Measurements from ENCODE around the gene AHRR.

The AHRR gene

DNA sequence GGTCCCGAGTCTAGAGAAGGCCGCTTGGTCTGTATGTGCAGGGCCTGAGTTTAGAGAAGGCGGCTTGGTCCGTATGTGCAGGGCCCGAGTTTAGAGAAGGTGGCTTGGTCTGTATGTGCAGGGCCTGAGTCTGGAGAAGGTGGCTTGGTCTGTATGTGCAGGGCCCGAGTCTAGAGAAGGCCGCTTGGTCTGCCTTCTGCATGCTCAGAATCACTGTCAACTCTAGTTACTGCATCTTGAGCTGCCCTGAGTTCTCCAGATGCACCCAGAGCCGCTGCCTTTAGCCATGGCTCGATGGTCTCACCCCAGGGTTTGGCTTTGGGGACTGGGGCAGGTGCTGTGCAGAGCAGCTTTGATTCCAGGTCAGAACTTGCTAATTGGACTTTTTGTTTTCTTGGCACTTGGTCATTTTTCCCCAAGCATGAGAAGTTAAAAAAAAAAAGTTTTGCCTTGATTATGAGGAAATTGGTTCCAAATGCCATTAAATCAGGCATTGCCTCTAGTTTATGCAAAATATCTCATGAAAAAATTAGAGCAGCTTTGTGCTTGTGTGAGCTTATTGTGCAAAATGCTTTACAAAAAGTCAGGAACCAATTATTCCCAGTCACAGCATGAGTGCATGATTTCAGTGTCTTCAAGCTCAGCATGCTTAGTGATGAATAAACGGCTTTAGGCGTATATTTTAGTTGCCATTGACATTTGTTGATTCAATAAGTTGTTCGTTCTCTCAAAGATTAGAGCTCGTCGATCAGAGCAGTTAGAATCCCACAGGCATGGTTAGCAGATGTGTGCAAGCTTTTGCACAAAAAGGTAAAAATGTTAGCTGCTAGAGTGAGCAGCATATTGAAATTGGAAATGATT, 96.0 kb downstream of the AHRR start:
- DNase-seq, result no peak

DNA sequence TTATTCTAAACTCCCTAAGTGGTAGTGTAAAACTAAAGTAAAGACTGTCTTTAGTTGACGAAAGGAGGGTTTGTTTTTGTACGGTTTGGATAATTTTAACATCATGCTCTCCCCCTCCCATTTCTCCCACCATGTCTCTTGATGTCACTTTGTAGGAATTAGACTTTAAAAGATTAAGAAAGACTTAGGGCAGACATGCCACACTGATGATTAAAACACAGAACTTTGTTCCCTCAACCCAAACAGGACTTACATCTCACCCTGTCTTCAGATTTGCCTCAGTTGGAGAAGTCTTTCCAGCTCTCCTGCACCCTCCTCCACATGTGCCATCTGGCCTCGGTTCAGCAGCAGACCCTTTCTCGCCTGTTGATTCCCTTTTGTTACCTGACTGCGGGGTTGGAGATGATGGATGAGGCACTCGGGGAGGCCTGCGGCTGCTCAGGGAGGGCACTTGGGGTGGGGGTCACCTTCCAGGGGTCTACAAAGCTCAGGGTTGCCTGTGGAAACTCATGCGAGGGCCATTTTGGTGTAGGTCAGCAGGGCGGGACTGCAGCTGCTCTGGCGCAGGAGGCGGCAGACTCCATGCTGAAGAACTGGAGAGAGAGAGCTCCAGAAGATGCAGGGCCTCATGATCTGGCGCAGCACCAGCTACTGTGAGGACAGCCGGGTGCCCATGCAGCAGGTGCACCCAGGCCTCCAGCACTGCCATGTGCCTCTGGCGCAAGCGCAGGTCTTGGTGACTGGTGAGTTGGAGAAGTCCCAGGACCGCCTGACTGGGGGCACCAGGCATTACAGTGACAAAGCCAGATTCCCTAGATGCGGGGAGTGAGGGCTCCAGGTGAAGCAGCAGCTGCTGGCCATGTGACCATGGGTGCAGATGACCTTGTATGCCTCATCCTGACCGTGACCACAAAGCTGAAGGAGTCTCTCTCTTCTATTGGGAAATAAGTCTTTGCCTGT, 96.9 kb downstream of the AHRR start:
- DNase-seq, result peak; percentile 87

DNA sequence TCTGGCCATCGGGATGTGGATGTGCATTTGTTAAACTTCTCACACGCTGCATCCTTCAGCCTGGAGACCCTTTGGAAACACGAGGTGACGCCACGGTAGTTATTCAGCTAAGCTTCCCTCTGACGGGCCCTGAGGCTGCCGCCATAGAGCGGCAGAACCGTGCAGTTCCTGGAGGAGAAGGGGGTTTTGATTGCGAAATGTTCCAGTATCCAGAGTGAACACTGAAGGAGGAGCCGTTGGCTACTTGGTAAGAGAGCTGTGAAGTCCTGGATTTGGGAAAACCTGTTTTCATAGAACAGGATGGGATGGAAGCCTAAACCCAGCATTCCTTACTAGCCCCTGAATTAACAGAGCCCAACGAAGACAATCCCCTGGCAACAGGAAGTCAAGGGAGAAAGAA, 98.5 kb downstream of the AHRR start:
- DNase-seq, result no peak

DNA sequence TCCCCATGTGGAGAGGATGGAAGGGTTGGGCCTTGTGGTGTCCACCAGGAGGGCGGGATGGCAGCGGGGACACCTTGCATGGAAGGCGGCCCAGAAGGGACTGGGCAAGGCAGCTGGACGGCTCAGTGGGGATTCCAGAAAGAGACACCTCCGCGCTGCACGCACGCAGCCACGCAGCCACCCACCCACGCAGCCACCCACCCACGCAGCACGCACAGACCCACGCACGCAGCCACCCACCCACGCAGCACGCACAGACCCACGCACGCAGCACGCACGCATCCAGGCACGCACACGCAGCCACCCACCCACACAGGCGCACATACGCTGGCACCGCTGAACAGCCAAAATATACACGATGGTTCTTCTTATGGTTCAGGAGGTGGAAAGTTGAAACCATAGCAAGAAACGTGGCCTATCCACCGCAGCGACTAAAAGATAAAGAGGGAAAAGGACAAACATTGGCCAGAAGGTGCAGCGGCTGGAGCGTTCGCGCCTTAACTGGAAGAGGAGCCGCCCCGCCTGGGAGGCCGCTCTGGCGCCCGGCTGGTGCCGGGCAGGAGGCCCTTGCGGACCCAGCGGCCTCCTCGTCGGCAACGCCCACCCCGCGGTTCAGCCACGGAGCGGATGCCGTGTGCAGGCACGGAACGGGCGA, 99.2 kb downstream of the AHRR start:
- no peak for DNase-seq

DNA sequence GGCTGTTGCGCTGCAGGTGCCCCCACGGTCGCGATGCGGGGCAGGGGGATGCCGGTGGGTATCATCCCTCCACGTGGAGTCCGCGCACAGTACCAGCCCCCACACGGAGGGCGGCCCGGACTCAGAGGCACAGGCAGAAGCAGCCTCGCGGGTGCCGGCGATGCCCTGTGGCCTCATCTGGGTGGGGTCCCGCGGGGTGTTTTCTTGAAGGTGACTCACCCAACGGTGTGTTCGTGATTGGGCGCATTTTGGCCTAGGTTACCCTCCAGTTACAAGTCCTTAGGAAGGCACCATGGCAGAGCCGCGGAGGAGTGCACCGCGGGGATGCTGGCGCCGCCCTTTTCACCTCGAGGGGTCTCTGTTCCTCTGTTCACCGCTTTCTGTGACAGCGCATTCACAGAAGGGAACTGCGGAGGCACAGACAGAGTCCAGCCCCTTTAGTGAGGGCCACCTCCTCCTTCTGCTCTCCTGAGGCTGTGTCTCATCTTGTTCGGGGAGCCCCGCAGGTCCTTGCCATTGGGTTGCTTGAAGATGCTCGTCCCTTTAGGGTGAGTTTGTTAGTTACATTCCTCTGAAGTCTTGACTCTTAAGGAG, 99.9 kb downstream of the AHRR start:
- DNase-seq, result no peak

DNA sequence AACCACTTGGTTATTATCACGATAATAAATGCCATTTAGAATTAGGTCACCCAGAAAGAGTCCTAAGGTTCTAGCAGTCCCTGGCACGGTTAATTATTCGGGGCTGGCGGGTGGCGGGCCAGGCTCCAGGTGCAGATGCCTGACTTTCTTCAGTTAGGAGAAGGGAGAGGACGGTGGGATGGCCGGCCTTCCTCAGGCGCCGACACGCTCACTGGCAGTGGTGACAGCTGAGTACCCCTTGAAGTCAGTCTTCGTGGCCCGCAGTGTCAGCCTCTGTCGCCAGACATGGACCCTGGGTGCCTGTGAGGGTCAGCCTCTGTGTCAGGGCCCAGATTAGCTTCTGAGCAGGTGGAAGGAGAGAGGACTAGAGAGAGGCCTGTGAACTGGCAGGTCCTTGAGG, 100.4 kb downstream of the AHRR start:
- DNase-seq, result no peak

DNA sequence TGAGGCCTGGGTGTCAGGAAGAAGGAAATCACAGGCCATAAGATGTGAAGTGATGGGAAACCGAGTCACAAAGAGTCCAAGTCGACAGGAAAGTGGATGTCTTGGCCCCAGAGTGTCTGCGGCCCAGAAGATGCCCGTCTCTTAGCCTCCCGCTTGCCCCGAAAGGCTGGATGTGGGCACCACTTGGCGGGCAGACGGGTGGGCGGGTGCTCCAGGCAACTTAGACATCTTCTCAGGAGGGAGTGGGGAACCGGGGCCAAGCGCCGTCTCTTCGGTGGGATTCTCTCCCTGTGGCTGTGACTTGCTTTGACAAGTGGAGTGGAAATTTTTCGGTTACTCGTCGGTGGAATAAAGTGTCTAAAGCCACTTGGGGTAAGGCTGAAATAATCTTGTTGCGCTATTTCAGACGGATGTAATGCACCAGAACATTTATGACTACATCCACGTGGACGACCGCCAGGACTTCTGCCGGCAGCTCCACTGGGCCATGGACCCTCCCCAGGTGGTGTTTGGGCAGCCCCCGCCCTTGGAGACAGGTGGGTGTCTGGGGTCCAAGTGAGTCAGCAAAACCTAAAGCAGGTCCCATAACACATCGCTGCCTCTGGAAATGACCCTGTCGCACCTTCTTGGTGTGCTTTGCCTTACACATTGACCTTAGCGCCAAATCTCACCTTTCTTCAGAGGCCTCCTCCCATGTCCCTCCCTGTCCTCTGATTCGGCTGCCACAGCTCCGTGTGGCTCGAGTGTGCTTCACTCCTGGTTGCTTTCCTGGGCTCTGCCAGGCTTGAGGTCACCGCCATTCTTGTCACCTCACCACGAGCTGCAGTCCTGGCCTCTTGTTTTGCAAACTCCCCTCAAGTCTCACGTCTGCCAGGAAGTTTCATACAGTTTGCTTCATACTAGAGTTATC, 101.1 kb downstream of the AHRR start:
- no peak for DNase-seq

DNA sequence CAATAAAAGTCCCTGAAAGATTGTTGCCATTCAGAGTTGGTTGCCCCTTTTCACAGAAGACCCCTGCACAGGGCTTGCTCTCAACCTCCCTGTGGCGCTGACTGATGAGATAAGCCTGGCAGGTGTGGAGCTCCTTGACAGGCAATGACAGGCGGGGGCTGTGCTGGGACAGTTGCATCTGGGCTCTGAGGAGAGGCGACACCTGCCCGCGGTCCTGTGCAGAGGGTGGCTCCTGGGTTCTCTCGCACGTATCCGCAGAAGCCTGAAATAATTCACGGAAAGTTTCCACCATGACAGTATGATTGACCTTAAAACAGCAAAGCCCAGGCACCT, 101.7 kb downstream of the AHRR start:
- no peak for DNase-seq

DNA sequence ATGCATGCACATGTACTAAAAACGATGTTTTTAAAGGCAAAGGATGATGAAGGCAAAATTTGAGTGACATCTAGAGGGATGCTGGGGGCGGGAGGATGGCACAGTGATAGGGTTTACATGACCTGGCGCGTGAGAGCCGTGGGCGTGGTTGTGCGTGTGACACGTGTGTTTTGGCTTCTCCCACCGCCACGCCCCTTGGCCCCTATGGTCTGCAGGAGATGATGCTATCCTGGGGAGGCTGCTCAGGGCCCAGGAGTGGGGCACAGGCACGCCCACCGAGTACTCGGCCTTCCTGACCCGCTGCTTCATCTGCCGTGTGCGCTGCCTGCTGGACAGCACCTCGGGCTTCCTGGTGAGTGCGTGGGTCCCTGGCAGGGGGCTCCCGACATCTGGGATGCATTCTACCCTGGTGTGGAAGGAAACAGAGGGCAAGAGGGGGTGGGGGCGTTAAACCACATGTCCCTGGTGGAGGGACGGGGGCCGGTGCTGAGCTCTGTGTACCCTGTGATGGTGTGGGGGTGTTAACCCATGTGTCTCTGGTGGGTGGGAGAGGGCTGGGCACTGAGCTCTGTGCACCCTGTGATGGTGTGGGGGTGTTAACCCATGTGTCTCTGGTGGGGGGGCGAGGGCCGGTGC, 102.2 kb downstream of the AHRR start:
- no peak for DNase-seq

DNA sequence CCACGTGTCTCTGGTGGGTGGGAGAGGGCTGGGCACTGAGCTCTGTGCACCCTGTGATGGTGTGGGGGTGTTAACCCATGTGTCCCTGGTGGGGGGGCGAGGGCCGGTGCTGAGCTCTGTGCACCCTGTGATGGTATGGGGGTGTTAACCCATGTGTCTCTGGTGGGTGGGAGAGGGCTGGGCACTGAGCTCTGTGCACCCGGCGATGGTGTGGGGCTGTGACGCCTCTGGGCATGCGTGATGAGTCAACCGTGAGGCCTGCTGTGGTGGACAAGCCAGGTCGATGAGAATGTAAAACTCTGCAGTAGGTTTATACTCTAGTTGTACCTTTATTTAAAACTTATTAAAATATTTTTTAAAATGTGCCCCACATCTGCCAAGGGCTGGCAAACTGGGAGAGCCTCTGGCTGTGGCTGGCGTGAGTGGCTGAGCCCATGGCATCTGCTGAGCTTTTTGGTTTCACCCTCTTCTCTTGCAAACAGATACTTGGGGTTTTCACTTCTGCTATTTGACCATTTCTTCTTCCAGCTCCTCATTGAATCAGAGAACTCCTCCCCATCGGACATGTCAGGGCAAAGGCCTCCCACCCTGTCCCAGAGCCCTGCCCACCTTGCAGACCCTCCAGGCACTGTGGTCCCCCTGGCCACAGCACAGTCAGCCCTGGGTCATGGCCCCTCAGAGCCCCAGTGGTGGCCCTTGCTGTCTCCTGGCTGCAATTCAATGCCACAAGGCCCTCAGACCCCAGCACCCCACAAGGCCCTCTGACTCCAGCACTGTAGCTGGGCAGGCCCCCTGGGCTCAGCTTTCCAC, 103.0 kb downstream of the AHRR start:
- DNase-seq, result no peak

DNA sequence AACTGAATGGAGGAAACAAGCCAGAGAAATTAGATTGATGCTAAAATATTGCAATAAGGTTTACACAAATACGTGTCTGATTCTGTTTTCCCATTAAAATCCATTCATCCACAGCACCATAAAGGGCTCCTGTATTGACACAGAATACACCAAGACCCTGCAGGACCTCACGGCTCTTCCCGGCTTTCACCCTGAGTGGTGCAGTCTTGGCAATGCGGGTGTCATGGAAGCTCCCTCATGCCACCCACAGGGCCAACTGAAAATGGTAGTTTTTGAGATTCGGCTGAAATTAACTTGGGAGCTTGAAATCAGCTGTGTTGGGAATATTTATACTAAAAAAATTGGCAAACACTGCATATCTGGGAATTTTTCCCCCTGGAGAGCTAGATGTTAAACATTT, 104.2 kb downstream of the AHRR start:
- no peak for DNase-seq

DNA sequence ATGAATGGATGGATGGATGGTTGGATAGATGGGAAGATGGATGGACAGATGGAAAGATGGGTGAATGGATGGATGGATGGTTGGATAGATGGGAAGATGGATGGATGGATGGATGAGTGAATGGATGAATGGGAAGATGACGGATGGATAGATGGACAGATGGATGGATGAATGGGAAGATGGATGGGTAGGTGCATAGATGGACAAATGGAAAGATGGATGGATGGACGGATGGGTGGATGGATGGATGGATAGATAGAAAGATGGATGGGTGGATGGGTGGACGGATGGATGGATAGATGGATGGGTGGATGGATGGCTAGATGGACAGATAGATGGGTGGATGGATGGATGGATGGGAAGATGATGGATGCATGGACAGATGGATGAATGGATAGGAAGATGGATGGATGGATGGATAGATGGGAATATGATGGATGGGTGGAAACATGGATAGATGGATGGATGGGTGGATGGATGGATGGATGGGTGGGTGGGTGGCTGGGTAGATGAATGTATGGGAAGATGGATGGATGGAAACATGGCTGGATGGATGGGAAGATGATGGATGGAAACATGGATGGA, 105.0 kb downstream of the AHRR start:
- DNase-seq, result no peak

DNA sequence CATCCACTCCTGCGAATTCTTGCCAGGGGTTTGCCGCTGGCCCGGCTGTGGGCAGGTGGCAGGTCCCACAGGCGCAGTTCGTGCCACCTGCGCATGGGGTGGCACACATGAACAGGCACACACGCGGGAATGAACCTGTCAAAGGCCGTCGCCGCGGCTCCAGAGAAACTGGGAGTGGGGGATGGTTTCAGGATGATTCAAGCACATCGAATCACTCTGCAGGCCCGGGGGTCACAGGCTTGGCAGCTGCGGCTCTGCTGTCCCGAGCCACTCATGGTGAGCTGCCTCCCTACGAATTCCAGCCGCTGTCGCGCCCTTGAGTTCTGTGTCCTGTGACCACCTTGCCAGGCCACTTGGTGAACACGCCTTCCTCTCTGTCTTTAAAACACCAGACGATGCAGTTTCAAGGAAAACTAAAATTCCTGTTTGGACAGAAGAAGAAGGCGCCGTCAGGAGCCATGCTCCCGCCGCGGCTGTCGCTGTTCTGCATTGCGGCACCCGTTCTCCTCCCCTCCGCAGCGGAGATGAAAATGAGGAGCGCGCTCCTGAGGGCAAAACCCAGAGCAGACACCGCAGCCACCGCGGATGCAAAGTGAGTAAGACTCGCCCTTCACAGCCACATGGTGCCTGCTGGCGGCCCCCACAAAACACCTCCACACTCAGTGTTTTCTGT, 106.0 kb downstream of the AHRR start:
- DNase-seq, result no peak

DNA sequence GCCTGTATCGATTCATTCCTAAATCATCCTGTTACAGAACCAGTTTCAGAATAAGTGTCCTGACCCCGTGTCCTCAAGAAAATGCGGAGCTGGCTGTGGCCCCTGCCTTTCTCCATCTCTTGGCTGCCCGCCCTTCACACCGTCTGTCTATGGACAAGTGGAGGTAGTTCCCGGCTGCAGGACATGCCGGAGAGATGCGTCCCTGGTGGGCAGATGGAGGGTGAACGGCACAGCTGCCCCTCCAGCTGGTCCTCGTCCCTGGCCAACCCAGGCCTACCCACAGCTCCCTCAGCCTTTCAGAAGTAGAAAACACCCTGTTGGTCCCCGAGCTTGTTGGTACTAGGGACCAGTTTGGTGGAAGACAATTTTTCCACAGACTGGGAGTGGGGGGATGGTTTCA, 106.7 kb downstream of the AHRR start:
- no peak for DNase-seq

DNA sequence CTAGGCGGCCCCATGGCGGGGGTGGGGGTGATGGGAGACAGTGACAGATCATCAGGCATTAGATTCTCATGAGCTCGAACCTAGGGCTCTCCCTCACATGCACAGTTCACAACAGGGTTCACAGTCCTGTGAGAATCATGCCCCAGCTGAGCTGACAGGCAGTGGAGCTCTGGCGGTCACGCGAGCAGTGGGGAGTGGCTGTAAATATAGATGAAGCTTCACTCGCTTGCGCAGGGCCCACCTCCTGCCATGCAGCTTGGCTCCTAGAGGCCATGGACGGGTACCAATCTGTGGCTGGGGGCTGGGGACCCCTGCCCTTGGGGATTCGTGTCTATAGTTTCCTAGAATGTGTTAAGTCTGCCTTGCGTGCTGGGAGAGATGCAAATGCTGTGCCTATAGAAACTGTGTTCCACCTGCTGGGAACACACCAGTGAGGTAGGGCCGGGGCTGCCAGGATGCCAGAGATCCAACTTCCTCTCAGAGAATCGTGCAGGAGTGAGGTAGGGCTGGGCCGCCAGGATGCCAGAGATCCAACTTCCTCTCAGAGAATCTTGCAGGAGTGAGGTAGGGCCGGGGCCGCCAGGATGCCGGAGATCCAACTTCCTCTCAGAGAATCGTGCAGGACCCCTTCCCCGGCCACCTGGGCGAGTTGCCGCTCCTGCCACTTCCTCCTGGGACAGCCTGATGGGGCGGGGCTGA, 107.4 kb downstream of the AHRR start:
- no peak for DNase-seq

DNA sequence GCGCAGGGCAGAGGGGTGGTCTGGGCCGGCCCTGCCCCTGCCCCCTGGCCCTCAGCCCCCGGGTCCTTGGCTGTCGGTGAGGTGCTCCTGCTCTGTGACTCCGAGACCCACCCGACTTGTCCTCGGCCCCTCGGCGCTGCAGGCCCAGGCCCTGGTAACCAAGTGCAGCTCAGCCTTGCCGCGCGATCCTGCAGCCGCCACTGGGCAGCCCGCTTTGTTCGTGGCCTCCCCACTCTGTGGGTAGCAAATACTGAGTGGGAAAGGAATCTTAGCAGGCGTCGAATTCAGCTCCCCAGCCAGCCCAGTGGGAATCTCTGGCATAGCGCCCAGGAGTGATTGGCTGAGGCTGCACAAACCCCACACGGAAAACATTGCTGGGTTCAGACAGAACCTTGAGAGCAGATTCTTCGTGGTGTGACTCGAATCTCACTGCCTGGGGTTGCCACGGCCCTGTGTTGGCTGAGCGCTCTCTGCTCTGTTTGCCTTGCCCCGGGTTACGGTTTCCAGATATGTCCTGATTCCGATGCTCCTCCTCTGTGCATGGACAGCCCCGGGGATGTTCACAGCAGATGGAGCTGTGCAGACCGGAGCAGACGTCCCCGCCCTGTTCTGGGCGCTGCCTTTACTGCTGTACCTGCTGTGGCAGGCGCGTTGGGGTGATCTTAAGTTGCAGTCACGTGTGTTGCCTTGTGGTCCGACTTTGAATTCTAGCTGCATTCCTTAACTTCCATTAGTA, 108.1 kb downstream of the AHRR start:
- no peak for DNase-seq

DNA sequence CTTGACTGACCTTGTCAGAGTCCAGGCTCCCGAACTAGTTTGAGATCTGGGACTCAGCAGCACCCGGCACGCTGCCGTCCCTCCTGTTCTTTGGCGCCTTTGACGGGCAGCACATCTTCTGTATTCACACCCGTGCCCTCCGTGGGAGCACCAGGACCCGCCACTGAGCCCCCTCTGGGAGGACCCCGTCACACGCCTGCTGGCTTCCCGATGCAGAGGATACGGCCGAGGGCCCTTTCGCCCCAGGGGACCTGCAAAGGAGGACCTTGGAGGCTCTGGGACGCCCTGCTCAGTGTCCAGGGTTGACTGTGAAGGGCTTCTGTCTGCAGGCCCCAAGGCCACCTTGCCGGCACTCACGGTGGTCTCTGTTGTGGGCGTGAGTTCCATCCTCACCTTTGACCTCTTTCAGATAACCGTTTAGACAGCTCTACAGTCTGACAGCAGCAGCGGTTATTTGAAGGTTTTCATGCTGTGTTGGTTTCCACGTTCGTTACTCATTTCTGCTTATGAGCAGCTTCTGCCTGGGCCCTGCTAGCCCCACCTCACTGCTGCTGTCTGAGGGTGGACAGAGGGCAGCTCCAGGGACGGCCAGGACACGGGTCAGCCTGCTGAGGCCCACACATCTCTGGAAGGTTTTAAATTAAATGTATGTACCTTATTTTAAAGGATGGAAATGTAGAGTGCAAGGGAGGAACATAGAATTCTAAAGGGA, 108.9 kb downstream of the AHRR start:
- no peak for DNase-seq

All from NCI-H774 (cell line).